GM15510 (cell line): ENCODE data around the gene RABEP1.

Experiments
- POLR2A ChIP-seq: IDR thresholded peaks from 3 replicates; pipeline ENCODE4 v1.6.1; 2011; ENCODE audit warnings: borderline replicate concordance; ENCODE audit not compliant: insufficient read length; ENCODE audit errors: extremely low read depth

The RABEP1 gene

DNA sequence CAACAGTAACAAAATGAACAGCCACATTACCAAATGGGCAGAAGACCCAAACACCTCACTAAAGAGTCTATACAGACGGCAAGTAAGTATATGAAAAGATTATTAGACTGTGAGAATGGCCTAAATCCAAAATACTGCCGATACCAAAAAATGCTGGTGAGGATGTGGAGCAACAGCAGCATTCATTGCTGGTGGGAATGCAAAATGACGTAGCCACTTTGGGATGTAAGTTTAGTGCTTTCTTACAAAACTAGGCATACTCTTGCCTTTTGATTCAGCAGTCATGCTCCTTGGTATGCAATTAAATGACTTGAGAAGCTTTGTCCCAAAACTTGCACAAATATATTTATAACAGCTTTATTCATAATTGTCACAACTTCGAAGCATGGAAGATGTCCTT, 43.8 kb downstream of the RABEP1 start:
- TF ChIP-seq POLR2A, result no peak

DNA sequence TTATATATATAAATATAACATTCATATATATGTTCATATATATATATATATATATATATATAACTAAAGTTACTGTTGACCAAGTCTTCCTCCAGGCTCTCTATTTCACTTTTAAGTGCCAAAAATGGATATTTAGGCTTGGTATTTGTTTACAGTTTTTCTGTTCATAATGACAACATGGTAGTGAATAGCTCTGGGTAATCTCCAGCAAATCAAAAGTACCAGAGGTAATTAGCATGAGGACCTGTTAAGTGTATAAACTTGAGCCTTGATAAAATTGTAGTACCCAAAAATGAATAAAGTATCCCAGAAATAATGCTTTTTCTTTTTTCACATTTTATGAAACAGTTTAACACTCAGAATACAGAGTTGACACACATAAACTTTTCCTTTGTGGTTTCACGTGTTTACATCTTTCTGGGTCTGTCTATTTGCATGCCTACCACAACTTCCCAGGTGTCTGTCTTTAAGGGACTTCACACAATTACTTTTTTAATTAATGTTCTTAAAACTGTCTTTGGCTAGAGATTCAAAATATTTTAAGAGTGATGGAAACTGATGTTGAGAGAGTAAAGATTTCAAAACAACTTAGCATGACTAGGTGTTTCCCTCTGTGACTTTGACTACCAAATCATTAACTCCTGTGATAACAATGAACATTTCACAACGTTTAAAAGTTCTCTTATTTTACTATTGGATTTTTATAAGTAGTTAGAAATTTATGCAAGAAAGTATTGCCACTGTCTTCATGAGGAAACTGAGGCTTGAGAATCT, 47.9 kb downstream of the RABEP1 start:
- TF ChIP-seq POLR2A, result no peak

DNA sequence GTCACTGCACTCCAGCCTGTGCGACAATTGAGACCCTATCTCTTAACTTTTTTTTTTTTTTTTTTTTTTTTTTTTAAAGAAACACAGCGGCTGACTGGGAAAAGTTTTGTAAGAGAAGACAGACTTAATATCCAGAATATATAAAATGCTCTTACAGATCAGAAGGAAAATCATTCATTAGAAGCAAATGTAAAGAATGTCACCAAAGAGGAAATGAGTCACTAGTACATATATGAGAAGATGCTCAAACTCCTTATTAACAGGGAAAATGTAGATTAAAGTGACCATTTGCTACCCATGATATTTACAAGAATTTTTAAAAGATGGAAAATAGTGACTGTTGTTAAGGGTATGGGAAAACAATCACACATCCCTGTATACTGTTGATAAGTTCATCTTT, 48.9 kb downstream of the RABEP1 start:
- no peak for TF ChIP-seq POLR2A

DNA sequence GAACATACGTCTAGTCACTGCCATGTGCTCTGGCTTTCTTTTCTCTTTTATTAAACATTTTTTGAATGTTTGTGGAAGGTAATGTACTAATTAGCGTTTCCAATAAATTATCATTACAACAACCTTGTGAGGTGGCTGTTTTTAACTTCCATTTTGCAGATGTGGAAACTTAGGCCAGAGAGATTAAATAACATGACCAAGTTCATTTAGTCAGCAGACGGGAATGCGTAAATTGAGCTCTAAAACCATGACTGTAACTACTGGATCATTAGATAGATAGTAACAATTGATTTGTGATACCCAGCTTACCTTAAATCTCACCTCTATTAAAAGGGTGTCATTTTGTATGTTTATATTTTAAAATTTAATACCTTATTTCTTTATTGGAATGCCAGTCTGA, 49.4 kb downstream of the RABEP1 start:
- TF ChIP-seq POLR2A, result no peak

DNA sequence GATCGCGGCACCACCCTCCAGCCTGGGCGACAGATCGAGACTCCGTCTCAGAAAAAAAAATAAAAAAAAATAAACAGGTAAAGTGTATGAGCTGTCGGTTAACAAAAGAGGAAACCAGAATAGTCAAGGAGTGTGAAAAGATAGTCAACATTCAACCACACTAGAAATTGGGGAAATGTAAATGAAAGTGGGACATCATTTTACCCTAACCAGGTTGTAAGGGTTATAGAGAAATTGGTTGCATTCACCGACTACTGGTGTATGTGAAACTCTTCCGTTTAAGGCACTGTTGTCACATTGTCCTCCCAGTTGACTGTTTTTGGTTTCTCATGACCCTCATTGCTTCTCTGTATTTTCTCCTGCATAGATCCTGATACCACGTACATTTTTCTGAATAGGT, 62.8 kb downstream of the RABEP1 start:
- TF ChIP-seq POLR2A, result no peak

DNA sequence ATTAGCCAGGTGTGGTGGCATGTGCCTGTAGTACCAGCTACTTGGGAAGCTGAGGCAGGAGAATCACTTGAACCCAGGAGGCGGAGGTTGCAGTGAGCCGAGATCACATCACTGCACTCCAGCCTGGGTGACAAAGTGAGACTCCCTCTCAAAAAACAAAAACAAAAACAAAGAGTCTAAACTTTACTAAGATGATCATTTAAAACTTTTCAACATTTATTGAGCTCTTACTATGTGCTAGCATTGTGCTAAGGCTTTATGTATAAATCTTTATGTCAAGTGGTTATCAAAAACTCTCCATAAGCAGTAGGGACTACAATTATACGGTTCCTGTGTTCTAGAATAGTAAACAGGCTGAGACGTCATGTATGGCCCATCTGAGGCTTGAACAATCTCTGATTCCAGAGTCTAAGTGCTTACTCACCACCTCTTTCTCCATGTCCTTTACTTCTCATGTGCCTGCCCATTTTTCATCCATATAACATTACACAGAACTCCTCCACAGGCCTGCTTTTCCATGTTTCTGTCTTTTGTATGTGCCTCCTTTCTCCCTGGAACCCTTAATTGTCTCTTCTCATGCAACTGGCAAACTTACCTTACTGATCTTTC, 70.7 kb downstream of the RABEP1 start:
- TF ChIP-seq POLR2A, result no peak

DNA sequence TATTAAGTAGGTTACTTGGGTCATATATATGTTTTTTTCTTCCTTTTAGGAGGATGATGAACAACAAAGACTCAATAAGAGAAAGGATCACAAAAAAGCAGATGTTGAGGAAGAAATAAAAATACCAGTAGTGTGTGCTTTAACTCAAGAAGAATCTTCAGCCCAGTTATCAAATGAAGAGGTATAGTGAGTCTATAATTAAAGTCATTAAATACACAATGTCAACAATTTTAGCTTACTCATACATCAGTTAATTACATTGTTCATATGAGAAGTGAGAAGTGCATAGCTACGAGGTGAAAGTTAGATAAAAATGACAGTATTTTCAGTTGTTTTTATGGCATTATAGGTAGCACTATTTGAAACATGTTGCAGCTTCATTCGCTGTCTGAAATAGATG, 72.2 kb downstream of the RABEP1 start:
- no peak for TF ChIP-seq POLR2A

DNA sequence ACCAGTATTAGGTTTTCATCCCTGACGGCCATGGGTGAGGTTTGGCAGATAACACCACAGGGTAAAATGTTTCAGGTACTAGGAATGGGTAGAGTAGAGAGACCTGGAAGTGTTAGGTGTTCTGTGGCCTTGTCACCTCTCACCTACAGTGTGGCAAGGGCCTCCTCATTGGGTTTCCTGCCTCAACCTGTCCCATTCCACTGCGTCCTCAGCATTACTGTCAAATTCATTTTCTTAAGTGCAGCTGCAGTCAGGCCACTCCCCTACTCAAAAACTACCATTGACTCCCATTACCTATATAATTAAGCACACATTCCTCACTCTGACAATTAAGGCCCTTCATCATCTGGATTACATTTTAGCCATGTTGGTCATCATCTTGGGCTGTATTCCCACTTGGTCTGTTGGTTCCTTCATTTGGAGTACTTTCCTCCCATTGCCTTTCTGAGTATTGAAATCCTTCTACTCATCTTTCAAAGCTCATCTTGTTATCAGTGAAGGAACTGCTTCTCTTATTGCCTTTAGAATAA, 72.9 kb downstream of the RABEP1 start:
- TF ChIP-seq POLR2A, result no peak

DNA sequence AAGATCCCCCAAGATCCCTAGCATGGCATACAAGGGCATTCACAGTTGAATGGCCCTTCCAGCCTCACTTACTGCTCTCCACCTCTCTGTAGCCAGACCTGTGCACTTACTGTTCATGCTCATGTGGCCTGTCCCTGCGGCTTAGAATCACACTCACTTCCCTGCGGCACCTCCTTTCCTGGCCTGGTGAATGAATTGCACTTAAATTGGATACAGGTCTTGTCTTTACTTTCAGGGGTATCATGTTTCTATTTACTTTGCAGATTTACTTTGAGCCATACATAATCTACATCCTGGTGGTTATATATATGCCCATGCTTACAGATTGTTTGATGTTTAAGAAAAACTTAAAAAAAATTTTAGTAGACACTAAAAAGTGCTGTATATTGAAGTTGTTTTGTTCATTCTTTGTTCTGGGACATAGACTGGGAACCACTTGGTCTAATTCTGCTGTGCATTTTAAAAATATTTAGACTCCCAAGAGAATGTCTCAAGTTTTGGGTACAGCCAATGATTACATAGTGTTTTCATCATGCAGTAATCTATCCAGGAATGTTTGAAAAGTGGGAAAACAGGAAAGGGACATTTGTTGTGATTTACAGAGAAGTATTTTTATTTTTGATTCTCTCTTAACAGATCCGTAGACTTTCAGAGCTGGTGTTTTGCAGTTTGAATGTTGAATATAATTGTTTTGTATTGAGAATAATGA, 73.5 kb downstream of the RABEP1 start:
- TF ChIP-seq POLR2A, result no peak

DNA sequence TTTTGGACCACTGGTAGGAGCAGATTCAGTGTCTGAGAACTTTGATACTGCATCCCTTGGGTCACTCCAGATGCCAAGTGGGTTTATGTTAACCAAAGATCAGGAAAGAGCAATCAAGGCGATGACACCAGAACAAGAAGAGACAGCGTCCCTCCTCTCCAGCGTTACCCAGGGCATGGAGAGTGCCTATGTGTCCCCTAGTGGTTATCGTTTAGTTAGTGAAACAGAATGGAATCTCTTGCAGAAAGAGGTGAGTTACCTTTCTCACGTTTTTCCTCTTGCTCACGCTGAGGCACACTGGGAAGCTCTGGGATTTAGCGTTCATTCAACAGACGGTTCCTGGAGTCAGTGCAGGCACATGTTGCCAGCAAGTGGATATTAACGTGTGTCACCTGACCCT, 79.3 kb downstream of the RABEP1 start:
- no peak for TF ChIP-seq POLR2A

DNA sequence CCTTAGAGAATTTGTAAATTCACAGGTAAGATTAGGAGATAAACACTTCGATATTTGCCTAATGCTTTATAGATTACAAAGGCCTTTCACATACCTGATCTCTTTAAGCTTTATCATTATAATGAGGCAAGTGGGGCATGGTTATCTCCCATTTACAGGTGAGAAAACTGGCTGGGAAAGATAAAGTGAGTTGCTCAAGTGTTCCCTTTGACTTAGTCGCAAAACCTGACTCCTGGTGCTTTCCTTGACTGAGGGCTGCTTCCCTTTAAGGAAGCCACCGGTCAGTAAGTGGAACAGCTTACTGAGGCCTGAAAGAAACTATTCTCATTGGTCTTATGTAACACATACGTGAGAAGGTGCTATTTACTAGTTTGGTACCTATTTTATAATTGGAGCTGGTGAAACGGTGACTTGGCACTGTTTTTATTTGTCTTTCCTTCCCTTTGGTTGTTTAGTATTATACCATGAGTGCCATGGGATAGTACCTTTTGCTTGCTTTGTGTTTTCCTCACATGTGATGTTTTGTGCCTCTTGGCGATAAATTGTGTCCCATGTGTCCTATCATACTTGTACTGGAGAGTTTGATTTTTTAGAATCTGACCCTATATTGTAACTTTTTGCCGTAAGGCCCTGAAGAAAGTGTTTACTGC, 80.2 kb downstream of the RABEP1 start:
- TF ChIP-seq POLR2A, result no peak

DNA sequence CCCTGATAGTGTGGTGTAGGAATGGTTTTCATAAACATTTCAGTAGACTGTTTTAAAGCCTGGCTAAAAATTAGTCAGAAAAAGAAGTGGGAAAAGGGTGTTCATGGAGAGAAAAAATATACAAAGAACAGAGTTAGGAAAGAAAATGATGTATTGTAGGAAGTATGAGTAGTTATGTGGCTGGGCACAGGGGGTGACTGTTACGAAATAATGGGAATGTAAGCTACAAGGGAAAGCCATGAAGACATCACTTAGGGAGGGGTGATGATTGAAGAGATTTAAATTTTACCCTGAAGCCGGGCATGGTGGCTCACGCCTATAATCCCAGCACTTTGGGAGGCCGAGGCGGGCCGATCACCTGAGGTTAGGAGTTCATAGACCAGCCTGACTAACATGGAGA, 82.1 kb downstream of the RABEP1 start:
- no peak for TF ChIP-seq POLR2A

DNA sequence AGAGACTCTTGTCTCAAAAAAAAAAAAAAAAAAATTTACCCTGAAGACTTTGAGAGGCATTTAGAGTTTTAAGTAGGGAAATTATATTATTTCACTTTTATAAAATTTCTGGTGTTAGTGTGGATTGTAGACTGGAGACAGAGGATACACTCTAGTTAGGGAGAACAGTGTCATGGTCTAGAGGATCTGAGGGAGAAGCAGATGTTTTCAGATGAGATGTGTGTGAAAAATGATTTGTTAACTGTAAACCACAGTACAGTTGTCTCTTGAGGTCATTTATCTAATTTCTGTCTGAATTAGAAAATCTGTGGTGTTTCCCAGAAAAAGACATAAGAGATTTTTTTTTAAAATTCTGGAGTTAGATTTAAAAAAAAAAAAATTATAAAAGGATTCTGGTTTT, 82.6 kb downstream of the RABEP1 start:
- no peak for TF ChIP-seq POLR2A

DNA sequence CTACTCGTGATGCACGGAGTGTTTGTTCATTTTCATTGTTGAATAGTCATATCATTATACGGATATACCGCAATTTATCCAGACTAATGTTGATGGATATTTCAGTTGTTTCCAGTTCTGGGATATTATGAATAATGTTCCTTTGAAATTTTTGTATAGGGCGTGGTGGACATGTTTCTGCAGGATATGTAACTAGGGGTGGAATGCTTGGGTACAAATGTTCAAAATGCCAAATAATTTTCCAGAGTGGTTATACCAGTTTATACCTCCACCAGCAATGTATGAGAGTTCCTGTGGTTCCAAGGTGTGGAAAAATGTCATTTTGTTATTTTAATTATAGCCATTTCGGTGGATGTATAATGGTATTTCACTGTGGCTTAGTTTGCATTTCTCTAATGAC, 83.7 kb downstream of the RABEP1 start:
- TF ChIP-seq POLR2A, result no peak

DNA sequence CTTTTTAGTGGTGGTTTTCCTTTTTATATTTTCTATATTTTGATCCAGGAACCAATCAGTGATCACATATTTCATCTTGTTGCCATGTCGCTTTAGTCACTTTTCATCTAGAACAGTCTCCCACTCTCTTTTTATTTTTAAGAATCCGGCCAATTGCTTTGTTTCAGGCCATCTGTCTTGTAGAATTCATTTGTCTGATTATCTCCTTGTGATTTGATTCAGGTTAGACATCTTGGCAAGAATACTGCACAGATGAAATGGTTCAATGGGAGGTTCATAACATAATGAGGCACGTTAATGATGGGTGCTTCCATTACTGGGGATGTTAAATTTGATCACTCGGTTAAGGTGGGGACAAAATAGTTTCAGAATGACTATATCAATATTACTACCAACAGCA, 88.3 kb downstream of the RABEP1 start:
- no peak for TF ChIP-seq POLR2A
